HG02884 (cell line): ENCODE measurements around the gene GSDME.

Experiments
- ATAC-seq: cut with Tn5 transposase; IDR thresholded peaks from one replicate; pipeline ENCODE4 v1.9.1; 2021; ENCODE audit warnings: mild to moderate bottlenecking, moderate library complexity; ENCODE audit not compliant: unreplicated experiment

GSDME gene

GRCh38 chr7:24659505-24659904 is 97.8 kb downstream of the GSDME start:
- ATAC-seq, result peak; percentile 75

GRCh38 chr7:24657980-24658379 is 99.3 kb downstream of the GSDME start:
- no peak for ATAC-seq

GRCh38 chr7:24656608-24657007 is 100.7 kb downstream of the GSDME start:
- ATAC-seq, result no peak

- ATAC-seq, result no peak
These were observed 103.0 kb downstream of the GSDME start for GRCh38 chr7:24654305-24654704.

- no peak for ATAC-seq
These were observed 103.8 kb downstream of the GSDME start for GRCh38 chr7:24653316-24654085.

- no peak for ATAC-seq
These were observed 104.9 kb downstream of the GSDME start for GRCh38 chr7:24652251-24652939.
